Hindlimb muscle (tissue), 1 donor: ENCODE results near the gene RELT. TPM values are rescaled to one million over a fixed set of nuclear protein-coding genes. Genes with fewer than 3 reads are reported as not detected.

Source experiments
- DNase-seq: peaks from one replicate; pipeline ENCODE4 v3.0.0-alpha.2; 2013
- polyA plus RNA-seq: library from polyadenylated mRNA; unstranded; fragments of 120-200 nt; gene quantifications from one replicate; pipeline ENCODE4 v1.2.1, GENCODE V29; 2013; ENCODE audit not compliant: insufficient read length

The RELT gene
- polyA plus RNA-seq, 1 donor: 3.6 TPM

- DNase-seq: peak; percentile 36
Measured at GRCh38 chr11:73376803-73377629, 817 bp downstream of the RELT start.

- no peak for DNase-seq
Measured at GRCh38 chr11:73379189-73379880, 3.1 kb downstream of the RELT start.

GRCh38 chr11:73380331-73380730 is 4.1 kb downstream of the RELT start:
- DNase-seq: no peak

- no peak for DNase-seq
Measured at GRCh38 chr11:73380897-73381410, 4.8 kb downstream of the RELT start.

GRCh38 chr11:73381589-73381988 is 5.4 kb downstream of the RELT start:
- DNase-seq: no peak

GRCh38 chr11:73382183-73382582 is 6.0 kb downstream of the RELT start:
- DNase-seq: no peak

GRCh38 chr11:73382747-73383146 is 6.5 kb downstream of the RELT start:
- DNase-seq: no peak

GRCh38 chr11:73383249-73384124 is 7.3 kb downstream of the RELT start:
- no peak for DNase-seq

GRCh38 chr11:73384125-73384441 is 7.9 kb downstream of the RELT start:
- DNase-seq: no peak

- no peak for DNase-seq
Measured at GRCh38 chr11:73384531-73384871, 8.3 kb downstream of the RELT start.

- DNase-seq: no peak
Measured at GRCh38 chr11:73384872-73385689, 8.9 kb downstream of the RELT start.

- DNase-seq: no peak
Measured at GRCh38 chr11:73386016-73386415, 9.8 kb downstream of the RELT start.

- no peak for DNase-seq
Measured at GRCh38 chr11:73386546-73386945, 10.3 kb downstream of the RELT start.

GRCh38 chr11:73387594-73388264 is 11.5 kb downstream of the RELT start:
- DNase-seq: no peak

GRCh38 chr11:73388265-73389133 is 12.3 kb downstream of the RELT start:
- no peak for DNase-seq

GRCh38 chr11:73389134-73389525 is 12.9 kb downstream of the RELT start:
- no peak for DNase-seq

- DNase-seq: no peak
Measured at GRCh38 chr11:73389916-73390315, 13.7 kb downstream of the RELT start.

GRCh38 chr11:73390601-73391565 is 14.7 kb downstream of the RELT start:
- DNase-seq: no peak

- no peak for DNase-seq
Measured at GRCh38 chr11:73391665-73392064, 15.5 kb downstream of the RELT start.
